Measurements from ENCODE around the gene TAS2R31. TPM values are rescaled to one million over a fixed set of nuclear protein-coding genes. Genes with fewer than 3 reads are reported as not detected.

The TAS2R31 gene
- total and polyA plus RNA-seq, 2 of the 13 experiments (the other 11 are each of a cell fraction or from before 2014, with no cell fraction given), result 0.96 to 6.5 TPM

DNA sequence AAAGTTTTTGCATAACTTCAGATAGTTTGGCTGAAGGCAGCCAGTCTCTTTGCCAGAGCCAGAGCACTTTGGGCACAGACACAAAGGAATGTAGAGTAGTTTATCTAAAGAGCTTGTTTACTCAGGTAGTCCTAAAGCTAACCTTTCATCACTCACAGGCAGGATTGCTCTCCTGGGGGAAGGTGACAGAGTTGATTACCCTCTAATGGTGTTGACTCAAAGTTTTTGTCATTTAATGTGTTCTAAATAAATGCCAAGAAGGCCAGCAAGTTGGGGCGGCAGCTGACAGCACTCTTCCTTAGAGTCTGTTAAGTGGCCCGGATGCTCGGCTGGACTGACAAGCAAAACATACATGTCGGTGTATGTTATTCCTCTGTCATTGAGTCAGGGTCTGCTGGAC, 40.2 kb upstream of the TAS2R31 start (continued):
- TF ChIP-seq ZNF547 (CRISPR knock-in tag; IDR thresholded peaks at IDR 0.05) (no peak), GATAD2A (CRISPR knock-in tag; IDR thresholded peaks at IDR 0.05) (peak; percentile 49), SALL2 (CRISPR knock-in tag; IDR thresholded peaks at IDR 0.05) (no peak), CBX5 (CRISPR knock-in tag; IDR thresholded peaks at IDR 0.05; ENCODE audit: borderline replicate concordance) (no peak), IKZF1 (IDR thresholded peaks at IDR 0.05) (no peak), SOX6 (IDR thresholded peaks at IDR 0.05) (no peak), SOX6 (CRISPR knock-in tag; IDR thresholded peaks at IDR 0.05) (peak; percentile 64), ZNF75D (CRISPR knock-in tag; IDR thresholded peaks at IDR 0.05; ENCODE audit: borderline replicate concordance) (no peak), SOX5 (CRISPR knock-in tag; IDR thresholded peaks at IDR 0.05; ENCODE audit: borderline replicate concordance) (peak; percentile 57; the same call in 1 of the 2 replicates), JUNB (CRISPR knock-in tag; IDR thresholded peaks at IDR 0.05; ENCODE audit: borderline replicate concordance) (no peak)
- TF ChIP-seq, protein P1, sequence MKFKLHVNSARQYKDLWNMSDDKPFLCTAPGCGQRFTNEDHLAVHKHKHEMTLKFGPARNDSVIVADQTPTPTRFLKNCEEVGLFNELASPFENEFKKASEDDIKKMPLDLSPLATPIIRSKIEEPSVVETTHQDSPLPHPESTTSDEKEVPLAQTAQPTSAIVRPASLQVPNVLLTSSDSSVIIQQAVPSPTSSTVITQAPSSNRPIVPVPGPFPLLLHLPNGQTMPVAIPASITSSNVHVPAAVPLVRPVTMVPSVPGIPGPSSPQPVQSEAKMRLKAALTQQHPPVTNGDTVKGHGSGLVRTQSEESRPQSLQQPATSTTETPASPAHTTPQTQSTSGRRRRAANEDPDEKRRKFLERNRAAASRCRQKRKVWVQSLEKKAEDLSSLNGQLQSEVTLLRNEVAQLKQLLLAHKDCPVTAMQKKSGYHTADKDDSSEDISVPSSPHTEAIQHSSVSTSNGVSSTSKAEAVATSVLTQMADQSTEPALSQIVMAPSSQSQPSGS (CRISPR knock-in tag; IDR thresholded peaks at IDR 0.05), result no peak
- TF ChIP-seq, protein P2, sequence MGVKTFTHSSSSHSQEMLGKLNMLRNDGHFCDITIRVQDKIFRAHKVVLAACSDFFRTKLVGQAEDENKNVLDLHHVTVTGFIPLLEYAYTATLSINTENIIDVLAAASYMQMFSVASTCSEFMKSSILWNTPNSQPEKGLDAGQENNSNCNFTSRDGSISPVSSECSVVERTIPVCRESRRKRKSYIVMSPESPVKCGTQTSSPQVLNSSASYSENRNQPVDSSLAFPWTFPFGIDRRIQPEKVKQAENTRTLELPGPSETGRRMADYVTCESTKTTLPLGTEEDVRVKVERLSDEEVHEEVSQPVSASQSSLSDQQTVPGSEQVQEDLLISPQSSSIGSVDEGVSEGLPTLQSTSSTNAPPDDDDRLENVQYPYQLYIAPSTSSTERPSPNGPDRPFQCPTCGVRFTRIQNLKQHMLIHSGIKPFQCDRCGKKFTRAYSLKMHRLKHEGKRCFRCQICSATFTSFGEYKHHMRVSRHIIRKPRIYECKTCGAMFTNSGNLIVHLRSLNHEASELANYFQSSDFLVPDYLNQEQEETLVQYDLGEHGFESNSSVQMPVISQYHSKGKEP (CRISPR knock-in tag; IDR thresholded peaks at IDR 0.05), result no peak
- TF ChIP-seq, protein P3, sequence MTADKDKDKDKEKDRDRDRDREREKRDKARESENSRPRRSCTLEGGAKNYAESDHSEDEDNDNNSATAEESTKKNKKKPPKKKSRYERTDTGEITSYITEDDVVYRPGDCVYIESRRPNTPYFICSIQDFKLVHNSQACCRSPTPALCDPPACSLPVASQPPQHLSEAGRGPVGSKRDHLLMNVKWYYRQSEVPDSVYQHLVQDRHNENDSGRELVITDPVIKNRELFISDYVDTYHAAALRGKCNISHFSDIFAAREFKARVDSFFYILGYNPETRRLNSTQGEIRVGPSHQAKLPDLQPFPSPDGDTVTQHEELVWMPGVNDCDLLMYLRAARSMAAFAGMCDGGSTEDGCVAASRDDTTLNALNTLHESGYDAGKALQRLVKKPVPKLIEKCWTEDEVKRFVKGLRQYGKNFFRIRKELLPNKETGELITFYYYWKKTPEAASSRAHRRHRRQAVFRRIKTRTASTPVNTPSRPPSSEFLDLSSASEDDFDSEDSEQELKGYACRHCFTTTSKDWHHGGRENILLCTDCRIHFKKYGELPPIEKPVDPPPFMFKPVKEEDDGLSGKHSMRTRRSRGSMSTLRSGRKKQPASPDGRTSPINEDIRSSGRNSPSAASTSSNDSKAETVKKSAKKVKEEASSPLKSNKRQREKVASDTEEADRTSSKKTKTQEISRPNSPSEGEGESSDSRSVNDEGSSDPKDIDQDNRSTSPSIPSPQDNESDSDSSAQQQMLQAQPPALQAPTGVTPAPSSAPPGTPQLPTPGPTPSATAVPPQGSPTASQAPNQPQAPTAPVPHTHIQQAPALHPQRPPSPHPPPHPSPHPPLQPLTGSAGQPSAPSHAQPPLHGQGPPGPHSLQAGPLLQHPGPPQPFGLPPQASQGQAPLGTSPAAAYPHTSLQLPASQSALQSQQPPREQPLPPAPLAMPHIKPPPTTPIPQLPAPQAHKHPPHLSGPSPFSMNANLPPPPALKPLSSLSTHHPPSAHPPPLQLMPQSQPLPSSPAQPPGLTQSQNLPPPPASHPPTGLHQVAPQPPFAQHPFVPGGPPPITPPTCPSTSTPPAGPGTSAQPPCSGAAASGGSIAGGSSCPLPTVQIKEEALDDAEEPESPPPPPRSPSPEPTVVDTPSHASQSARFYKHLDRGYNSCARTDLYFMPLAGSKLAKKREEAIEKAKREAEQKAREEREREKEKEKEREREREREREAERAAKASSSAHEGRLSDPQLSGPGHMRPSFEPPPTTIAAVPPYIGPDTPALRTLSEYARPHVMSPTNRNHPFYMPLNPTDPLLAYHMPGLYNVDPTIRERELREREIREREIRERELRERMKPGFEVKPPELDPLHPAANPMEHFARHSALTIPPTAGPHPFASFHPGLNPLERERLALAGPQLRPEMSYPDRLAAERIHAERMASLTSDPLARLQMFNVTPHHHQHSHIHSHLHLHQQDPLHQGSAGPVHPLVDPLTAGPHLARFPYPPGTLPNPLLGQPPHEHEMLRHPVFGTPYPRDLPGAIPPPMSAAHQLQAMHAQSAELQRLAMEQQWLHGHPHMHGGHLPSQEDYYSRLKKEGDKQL (CRISPR knock-in tag; IDR thresholded peaks at IDR 0.05; ENCODE audit: low read depth), result 0 out of 2 replicates have a peak, but pooled peaks have one; percentile 46
- TF ChIP-seq, protein P4, sequence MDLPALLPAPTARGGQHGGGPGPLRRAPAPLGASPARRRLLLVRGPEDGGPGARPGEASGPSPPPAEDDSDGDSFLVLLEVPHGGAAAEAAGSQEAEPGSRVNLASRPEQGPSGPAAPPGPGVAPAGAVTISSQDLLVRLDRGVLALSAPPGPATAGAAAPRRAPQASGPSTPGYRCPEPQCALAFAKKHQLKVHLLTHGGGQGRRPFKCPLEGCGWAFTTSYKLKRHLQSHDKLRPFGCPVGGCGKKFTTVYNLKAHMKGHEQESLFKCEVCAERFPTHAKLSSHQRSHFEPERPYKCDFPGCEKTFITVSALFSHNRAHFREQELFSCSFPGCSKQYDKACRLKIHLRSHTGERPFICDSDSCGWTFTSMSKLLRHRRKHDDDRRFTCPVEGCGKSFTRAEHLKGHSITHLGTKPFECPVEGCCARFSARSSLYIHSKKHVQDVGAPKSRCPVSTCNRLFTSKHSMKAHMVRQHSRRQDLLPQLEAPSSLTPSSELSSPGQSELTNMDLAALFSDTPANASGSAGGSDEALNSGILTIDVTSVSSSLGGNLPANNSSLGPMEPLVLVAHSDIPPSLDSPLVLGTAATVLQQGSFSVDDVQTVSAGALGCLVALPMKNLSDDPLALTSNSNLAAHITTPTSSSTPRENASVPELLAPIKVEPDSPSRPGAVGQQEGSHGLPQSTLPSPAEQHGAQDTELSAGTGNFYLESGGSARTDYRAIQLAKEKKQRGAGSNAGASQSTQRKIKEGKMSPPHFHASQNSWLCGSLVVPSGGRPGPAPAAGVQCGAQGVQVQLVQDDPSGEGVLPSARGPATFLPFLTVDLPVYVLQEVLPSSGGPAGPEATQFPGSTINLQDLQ (CRISPR knock-in tag; IDR thresholded peaks at IDR 0.05), result no peak
- TF ChIP-seq, protein P5, sequence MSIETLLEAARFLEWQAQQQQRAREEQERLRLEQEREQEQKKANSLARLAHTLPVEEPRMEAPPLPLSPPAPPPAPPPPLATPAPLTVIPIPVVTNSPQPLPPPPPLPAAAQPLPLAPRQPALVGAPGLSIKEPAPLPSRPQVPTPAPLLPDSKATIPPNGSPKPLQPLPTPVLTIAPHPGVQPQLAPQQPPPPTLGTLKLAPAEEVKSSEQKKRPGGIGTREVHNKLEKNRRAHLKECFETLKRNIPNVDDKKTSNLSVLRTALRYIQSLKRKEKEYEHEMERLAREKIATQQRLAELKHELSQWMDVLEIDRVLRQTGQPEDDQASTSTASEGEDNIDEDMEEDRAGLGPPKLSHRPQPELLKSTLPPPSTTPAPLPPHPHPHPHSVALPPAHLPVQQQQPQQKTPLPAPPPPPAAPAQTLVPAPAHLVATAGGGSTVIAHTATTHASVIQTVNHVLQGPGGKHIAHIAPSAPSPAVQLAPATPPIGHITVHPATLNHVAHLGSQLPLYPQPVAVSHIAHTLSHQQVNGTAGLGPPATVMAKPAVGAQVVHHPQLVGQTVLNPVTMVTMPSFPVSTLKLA (IDR thresholded peaks at IDR 0.05), result no peak
